CD4-positive, alpha-beta T cell treated with Interleukin-17A for 4 hours (primary cell): ENCODE measurements around the gene SAP30BP.
"Not testable (repeated sequence)": the region's sequence is repeated elsewhere in the genome, so short reads cannot be mapped to it uniquely, and the experiment has no call there.

ENCODE experiments used
- DNase-seq: peaks from one replicate; pipeline ENCODE4 v3.0.0-alpha.2; 2020; ENCODE audit warnings: mixed read lengths

SAP30BP gene

DNA sequence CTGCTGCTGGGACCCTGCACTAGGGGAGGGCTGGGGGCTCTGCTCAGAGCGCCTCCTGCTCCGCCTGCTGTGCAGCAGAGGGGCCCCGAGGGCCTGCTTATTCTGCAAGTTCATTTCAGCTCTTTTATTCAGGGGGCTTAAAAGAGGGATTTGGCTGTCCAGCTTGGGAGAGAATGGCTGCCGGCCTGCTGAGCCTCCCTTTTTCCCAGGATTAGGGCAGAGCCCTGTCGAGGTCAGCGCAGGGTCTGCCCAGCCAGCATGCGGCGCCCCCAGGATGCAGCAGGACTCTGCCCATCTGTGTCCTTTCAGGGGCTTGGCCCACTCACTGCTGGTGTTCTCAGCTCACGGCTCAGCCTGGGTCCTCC lies 32.8 kb upstream of the SAP30BP start:
- DNase-seq = no peak

DNA sequence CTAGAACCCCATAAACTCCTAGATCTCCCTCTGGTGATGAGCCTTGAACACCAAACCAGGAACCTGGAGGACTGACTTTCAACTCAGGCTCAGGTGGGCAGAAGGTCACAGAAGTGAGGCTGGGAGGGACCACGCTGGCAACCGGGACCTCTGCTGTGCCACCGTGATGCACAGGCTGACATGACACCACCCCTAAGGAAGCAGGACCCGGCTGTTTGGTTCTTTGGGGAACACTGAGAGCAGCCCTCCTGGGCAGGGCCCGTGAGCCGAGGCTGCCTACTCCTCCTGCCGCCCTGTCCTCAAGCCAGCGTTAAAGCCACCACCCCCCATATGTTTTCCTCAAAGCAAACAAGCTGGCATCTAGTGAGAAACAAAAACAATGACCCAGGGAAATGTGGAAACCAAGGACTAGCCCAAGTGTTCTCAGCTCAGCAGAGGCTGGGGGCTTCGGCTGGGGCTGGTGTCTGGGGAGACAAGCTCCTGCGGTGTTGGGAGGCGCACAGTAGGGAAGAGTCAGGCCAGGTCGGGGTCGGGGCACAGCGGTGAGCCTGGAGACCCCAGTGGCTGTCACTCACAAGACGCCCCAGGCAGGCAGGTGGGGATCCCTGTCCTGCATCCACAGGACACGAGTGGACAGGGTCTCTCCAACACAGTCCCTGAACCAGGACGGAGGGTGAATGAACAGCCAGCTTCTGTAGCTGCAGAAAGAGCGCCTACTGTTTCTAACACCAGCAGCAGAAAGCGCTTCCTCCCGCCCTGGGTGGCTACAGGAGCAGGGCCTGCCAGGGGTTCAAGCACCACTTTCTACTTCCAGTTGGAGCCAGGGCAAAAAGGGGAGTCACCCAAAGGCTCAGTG lies 32.2 kb upstream of the SAP30BP start:
- DNase-seq = no peak

DNA sequence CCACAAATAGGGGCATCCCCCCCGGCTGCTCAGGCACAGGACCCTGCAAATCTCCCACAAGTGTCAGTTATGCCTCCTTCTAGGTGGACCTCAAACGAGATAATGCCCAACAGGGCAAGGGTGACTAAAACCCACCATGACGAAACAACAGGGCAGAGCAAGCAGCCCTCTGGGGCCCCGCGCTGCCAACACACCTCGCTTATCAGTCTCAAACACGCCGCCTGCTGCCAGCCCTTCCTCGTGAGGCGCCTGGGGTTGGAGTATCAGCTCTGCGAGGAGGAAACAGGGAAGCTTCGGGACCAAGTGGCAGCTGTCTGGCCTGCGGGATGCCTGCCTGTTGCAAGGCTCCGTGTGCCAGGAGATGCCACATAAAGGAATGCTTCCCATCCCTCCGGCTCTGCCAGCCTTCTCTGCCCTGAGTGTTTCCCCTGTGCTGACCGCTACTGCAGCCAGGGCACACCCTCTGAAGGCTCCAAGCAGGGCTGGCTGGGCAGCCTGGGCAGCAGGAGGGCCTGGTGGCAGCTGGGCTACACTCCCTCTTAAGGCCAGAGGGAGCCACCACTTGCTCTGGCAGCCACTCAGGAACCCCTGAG lies 31.4 kb upstream of the SAP30BP start:
- no peak for DNase-seq

DNA sequence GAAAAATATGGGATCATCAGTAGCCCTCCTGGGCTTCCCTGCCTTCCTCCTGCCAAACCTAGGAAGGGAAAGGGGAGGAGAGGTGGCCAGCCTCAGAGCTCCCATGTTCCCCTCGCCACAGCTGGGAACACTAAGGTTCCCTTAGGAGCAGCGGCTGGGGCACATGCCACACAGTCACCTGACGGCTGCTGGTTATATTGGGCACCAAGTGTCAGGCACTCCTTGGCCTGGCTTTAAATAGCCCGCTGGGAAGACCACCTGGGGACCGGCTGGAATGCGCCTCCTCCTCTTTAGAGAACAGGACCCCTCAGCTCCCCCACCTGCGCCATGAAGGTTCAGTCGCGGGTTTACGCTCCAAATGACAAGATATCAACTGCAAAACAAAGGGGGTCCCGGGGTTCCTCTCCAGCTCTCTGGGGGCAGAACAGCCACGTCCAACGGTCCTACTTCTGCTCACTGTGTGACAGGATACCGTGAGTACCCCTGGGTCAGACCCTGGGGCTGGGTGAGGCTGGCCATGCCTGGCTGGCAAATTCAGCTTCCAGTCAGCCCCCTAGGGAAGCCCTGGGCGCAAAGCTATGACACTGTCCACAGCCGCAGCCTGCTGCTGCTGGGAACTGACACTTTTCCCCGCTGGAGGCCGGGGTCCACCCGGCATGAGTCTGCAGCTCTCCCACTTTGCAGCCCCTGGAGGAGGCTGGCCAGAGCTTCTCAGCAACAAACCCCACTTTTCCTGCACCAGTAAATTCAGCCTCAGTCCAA lies 30.6 kb upstream of the SAP30BP start:
- DNase-seq = no peak

DNA sequence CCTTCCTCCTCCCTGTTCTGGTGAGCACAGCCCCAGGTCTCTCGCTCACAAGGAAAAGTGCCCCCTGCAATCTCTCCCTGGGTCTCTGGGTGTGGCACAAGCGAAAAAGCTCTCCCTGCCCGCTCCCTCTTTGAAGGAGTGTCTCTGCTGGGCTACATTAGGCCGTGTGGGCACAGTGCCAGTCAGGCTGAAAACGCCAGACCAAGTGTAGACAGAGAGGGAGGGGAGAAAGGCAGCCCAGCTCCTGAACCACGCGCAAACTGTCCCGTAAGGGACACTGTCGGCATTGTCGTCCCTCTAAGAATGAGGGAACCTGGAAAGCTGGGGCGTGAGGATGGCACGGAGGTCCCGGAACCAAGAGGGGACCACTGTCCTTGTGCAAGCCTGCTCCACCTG lies 30.0 kb upstream of the SAP30BP start:
- no peak for DNase-seq

DNA sequence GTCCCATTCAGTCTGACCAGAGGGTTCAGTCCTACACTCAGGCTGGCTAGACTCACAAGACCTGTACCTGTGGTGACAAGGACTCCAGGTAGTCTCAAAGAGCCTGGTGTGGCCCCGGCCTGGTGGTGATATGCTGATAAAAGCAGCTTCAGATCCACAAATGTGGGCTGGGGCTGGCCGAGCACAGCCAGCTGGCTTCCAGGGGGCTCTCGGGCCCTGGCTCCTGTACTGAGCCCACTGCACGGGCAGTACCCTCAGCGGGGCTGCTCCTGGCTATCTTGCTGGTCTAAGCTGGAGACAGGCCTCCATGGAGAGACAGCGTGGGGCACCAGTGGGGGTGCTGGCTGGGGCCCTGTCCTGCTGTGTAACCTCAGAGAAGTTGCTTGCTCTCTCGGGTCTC lies 29.6 kb upstream of the SAP30BP start:
- DNase-seq = no peak

DNA sequence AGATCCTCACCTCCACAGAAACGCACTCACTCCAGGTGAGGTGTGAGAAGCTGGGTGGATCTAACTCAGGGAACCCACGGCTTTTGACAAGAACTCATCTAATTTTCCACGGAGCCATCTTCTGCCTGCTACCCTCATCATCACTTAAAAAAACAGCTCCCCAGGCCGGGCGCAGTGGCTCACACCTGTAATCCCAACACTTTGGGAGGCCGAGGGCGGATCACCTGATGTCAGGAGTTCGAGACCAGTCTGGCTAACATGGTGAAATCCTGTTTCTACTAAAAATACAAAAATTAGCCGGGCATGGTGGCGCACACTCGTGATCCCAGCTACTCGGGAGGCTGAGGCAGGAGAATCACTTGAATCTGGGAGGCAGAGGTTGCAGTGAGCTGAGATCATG lies 29.1 kb upstream of the SAP30BP start:
- DNase-seq = not testable (repeated sequence)

DNA sequence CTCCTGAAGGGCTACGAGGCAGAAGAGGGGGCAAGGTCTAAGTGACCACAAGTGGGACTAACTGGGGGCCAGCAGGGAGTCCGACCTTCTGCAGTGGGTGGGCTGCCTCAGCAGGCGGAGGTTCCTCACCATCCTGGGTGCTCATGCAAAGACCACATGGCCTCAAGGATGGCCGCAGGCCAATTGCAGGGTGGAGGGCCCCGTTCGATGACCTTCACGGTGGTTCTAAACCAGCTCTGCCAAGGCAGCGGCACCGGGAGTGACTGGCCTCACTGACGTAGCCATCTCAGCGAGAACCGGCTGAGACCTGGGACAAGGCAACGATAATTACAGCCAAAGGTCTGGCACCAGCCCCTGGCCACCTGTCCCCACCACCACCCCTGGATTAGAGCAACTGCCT lies 28.2 kb upstream of the SAP30BP start:
- no peak for DNase-seq

DNA sequence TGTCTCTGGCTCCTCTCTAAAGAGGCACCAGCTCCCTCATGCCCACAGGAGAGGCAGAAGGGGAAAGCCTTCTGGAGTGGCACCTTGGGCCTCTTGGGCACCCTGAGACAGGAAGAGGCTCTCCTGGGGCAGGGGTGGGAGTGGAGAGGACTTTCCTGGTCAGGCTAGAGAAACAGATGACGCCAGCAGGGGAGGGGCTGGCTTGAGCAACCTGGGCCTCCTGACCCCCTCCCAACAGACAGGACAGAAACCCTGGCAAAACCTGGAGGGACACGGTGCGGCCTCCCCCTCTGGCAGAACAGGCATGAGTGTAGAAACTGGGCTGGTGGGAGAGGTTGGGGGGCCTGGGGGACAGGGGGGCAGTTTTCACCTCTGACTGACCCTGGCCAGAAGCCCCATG lies 27.8 kb upstream of the SAP30BP start:
- no peak for DNase-seq

DNA sequence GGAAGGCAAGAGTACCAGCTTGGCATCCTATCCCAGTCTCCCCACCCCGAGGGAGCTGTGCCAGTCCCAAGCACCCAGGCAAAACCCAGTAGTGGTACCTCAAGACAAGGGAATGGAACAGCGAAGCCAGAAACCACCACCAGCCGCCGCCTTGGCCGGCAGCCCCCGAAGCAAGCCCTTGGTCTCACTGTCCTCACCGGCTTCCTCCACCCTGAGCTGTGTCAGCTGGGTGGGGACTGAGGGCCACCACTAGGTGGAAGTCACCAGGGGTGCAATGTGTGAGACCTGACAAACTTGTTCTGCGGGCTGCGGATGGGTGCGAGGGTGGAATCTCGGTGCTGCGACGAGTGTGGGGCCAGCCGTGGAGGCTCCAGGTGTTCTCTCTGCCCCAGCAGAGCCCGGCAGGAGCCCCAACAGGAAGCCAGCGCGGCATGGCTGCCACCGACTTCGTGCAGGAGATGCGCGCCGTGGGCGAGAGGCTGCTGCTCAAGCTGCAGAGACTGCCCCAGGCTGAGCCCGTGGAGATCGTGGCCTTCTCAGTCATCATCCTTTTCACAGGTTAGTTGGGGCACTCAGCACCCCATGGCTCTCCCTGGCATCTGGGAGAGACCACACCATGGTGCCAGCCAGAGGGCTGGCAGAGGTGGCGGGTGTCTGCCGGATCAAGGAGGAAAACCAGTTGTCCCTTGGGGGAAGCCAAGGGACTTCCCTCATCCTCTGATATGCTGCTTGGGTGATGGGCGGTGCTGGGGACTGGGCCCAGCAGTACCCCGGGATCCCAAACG lies 27.2 kb upstream of the SAP30BP start:
- no peak for DNase-seq

DNA sequence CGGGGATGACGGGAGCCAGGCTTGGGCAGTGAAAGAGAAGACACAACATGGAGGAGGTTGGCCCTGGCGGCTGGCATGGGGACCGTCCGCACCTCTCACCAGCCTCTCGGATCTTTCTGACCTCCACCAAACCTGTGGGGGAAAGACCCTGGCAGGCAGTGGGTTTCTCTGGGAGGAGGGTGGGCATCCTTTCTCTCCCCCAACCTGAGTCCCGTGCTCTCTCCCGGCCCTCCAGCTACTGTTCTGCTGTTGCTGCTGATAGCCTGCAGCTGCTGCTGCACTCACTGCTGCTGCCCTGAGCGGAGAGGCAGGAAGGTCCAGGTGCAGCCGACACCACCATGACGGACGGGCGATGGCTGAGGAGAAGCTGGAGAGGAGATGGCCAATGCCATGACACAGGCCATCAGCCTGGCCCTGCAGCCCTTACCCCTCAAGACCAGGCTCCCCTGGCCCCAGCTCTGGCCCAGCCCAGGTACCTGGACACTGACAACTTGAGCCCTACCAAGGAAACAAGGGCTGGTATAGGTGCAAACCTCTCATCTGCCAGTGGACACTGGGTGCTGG lies 26.5 kb upstream of the SAP30BP start:
- DNase-seq = no peak

DNA sequence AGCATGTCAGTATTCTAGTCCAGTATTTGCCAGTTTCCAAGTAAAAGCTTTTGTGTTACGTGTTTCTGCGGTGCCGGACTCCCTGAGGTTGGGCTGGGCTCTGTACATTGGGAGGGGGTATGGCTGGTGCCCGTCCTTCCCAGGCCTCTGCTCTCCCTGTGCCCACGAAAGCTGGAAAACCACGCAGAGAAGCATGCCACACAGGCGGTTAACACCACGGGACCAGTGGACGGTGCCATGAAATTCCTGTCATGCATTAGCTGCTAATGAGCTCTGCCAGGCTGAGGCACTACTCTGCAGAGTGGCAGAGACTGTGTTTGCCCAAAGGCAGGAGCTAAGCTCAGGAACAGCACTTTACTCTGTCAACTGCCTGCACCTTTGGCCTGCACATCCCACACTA lies 25.8 kb upstream of the SAP30BP start:
- DNase-seq = no peak

DNA sequence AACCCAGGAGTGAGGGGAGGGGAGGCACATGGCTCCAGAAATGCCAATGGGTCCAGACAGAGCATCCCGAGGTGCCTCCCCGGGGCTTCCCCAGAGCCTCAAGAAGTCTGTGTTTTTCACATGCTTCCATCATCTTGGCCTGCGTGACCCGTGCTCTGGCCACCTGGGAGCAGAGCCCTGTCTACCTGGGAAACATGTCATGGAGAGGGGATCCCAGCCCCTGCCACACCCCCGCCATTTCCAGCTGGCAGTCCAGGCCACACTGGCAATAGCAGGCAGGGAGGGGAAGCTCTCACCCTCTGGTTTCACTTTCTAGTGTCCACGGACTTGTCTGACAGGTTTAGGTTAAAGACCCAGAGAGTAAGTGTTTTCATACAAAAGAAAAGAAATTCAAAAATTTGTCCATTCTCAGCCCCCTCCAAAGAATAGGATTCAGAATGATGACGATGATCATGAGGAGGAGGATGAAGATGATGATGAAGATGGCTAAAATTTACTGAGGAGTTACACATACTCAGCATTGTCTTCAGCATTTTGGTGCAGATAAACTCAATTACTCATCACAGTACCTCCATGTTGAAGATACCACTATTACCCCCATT lies 24.9 kb upstream of the SAP30BP start:
- DNase-seq = no peak

DNA sequence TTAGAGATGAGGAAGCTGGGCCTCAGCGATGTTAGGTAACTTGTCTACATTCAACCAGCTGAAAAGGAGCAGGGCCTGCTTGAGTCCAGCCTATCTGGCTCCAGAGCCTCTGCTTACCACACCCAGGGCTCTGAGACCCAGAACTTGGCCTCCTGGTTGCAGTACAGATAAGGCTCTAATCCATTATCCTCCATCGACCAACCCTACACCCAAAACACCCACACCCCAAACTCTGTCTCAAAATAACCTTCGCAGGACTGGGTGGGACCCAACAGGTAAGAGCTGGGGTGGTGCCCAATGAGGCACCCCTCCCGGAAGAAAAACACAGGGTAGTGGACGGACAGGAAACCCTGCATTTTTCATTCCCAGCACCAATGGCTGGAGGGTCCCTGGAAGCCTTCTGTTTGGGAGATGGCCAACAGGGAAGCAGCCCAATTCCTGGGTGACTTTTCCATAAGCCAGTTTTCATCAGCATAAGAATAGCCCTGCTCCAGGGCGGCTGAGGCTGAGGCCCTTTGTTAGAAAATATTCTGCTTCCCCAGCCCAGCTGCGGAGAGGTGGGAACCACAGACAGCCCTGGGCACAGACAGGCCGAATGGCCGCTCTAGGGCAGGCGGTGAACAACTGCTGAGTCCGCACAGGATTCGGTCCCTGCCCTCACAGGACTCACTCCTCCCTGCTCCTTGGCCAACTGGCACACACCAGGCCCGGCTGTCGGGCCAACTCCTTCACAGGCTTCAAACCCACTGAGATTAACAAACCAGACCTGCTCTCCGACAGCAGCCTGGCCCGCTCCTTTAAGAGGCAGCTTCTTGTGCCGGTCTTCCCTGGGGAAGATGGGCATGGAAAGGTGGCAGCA lies 24.1 kb upstream of the SAP30BP start:
- DNase-seq = no peak

DNA sequence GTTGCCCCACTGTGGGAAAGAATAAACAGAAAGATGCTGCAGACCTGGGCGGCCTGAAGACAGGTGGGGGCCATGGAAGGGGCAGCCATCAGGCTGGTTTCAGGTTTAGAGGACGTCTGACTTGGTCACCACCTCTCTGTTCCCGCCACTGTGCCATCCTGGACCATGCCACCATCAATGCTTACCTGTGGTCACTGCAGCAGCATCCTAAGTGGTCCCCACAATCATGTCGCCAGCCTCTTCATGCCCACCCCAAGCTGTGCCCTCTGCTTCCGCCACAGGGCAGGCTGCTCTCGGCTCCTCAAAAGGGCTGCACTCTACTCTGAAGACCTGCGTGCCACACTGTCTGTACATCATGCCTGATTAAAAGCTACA lies 23.5 kb upstream of the SAP30BP start:
- DNase-seq = no peak

DNA sequence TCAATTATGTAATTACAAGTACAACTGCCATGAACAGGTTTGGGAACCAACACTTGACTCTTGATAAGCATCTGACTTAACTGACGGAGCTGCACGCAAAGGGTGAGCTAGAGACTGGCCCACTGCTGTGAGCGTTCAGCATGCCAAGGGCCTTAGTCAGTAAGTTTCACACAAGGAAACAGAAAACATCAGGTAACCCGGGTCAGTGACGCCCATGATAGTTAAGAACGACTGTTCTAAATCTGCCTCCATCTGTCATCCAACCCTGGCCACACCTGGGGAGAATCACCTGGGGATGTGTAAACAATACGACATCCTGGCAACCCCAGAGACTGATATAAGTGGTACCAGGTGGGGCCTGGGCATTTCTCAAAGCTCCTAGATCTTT lies 21.6 kb upstream of the SAP30BP start:
- DNase-seq = no peak

DNA sequence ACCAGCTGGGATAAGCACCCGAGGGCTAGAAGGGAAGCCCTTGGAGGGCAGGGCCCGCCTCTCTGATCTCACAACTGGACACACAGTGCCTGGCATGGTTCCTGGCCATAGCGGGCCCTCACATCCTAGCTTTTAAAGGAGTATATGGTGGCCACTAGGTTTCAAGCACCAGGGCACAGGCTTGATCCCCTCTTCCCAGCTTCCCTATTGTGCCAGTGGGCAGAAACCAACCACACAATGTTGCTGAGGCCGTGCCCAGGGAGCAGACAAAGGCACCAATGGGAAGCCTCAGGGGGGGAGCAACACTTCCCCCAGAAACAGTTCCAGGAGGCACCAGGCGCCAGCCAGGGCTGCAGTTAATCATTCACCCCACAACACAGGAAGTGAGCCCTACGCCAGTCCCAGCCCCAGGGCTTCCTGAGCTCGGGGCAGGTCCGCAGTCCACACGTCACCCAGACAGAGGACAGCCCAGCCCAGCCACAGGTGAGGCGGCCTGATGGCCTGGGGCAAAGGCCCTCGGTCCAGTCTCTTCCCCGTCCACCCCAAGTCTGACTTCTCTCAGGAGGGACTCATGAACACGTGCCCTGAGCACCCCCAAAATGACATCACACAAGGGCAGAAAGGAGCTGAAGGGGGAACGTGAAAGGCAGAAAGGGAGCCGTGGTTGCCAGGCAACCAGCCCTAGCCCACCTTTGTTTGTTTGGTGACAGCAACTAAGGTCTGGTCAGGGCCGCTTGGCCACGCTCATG lies 21.1 kb upstream of the SAP30BP start:
- DNase-seq = peak; percentile 15

DNA sequence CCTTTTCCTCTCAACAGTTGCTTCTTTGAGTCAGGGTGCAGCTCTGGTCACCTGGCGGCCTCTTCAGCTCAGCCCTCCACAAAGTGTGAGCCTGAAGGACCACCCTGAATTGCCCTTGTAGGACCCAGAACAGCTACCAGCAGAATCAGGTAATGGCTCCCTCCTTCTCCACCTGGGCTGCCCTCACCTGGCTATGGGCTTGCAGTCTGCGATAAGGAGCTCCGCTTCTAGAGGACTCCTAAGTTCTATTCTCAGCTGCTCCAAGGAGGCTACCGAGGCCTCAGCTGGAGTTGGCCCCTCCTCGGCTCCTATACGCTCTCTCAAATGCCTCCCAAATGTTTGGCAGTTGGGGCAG lies 20.5 kb upstream of the SAP30BP start:
- DNase-seq = no peak

DNA sequence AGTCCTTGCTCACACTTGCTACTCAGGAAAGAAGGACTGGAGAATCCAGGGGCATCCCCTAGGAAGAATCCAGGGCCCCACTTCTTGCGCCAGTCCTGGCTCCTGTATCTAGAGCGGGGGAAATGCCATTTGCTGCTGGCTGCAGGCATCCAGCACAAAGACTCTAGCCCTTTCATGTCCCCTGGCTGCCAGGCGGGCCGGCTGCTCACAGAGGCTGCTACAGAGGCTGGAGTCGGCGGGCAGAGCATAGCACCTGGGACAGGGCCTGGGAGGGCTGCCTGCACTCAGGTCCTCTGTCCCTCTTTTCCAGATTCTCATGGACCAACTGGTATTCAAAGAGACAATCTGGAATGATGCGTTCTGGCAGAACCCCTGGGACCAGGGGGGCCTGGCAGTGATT lies 20.1 kb upstream of the SAP30BP start:
- no peak for DNase-seq

DNA sequence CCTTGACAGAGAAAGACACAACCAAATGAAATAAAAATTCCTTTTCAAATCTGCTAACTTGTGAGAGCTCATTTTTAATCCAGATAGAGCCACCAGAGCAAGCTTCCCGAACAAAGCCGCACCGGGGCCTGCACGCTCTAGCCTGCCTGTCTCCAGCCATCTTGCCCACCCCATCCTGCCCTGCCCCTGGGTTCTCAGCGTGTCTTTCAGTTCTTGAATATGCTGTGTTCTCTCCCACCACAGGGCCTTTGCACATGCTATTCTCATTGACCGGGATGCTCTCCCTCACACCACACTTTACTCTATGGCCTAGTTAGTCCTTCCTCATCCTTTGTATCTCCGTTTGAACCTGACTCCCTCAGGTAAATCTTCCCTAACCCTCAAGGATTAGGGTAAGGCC lies 19.2 kb upstream of the SAP30BP start:
- DNase-seq = no peak

DNA sequence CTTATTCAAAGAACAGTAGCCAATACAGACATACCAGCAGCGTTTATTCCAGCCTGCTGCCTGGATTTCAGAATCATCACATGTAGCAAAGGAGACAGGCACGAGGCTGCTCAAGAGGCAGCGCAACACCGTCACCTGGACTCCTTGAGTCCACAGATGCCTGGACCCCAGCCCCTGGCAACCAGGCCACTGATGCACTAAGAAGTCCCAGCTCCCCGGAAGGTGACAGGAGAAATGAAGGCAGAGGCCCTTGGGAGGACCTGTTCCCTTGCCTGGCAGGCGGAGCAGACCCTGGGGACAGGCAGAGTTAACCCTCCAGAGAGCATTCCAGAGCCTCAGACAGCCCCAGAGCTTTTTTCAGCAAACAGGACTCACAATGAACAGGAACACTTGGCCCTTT lies 17.5 kb upstream of the SAP30BP start:
- DNase-seq = no peak
